ENCODE measurements around the gene ADGRV1. TPM values are rescaled to one million over a fixed set of nuclear protein-coding genes. Genes with fewer than 3 reads are reported as not detected.
"Not testable (repeated sequence)": the region's sequence is repeated elsewhere in the genome, so short reads cannot be mapped to it uniquely, and the experiment has no call there.

The ADGRV1 gene
- total RNA-seq, 4 donors from 2014 or later: 0.25 to 0.60 (median 0.56) TPM; not detected in 1

DNA sequence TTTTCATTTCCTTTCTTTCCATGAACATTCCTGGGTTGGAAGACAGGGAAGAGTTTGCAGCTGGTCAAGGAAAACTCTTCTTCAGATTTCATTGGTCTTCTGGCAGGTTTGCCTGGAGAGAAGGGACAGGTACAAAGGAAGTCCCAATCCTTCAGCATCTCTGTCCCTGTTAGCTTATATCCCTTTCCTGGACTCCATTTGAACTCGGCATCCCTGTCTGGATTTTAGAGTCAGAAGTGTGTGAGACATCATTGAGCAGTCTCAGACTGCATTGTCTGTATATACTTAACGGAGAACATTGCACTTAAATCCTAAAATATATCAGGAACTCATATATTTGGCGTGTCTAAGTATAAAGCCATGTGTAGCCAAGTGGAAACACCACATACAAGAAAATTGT is 54.9 kb downstream of the ADGRV1 start:
- no peak for DNase-seq (ENCODE audit: low spot score)
- ATAC-seq (ENCODE audit: low FRiP score): no peak
- TF ChIP-seq, protein P1, sequence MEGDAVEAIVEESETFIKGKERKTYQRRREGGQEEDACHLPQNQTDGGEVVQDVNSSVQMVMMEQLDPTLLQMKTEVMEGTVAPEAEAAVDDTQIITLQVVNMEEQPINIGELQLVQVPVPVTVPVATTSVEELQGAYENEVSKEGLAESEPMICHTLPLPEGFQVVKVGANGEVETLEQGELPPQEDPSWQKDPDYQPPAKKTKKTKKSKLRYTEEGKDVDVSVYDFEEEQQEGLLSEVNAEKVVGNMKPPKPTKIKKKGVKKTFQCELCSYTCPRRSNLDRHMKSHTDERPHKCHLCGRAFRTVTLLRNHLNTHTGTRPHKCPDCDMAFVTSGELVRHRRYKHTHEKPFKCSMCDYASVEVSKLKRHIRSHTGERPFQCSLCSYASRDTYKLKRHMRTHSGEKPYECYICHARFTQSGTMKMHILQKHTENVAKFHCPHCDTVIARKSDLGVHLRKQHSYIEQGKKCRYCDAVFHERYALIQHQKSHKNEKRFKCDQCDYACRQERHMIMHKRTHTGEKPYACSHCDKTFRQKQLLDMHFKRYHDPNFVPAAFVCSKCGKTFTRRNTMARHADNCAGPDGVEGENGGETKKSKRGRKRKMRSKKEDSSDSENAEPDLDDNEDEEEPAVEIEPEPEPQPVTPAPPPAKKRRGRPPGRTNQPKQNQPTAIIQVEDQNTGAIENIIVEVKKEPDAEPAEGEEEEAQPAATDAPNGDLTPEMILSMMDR (IDR thresholded peaks at IDR 0.05): no peak

DNA sequence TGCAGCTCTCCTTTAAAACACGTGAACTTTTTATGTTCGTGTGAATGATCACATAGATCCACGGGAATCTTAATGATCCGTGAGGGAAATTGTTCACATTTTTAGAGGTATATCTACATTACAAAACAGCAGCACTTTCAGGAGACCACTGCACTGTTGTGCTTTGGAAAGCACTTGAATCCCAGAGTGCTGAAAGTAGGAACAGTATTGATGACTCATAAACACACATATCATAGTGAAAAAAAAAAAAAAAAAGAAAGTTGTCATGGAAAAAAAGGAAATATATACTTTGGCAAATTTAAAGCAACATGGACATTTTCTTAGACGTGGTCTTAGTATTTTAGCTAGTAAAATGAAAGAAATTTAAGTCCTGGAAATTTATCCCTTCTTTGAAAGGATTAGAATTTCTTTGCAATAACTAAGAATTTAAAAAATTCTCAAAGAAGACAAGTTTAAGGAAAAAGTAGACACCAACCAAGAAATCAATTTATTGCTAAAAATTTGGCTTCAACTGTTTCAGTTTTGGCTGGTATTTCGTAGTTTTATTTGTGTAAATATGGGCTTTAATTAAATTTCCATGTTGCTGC is 55.4 kb downstream of the ADGRV1 start:
- DNase-seq (ENCODE audit: low spot score) (no peak), ATAC-seq (ENCODE audit: low FRiP score) (no peak)
- TF ChIP-seq, protein P1 (IDR thresholded peaks at IDR 0.05): no peak

DNA sequence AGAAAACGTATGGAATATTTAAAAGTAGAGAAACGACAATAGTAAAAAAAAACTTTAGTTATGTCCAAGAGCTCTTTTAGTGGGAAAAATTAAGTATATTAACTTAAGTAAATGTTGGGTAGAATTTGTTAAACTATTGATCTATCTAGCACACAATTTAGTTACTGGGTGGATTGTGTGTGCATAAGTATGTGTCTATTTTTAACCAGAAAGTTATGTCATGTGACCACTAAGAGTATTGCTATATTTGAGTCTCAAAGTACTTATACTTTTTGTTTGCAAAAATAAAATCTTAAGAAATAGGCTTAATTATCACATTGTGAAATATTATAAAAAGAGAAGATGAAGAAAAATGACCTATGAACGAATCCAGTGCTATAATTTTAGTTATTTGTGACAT is 56.8 kb downstream of the ADGRV1 start:
- ATAC-seq (ENCODE audit: low FRiP score) (no peak), DNase-seq (ENCODE audit: low spot score) (no peak)
- TF ChIP-seq, protein P1 (IDR thresholded peaks at IDR 0.05): no peak

DNA sequence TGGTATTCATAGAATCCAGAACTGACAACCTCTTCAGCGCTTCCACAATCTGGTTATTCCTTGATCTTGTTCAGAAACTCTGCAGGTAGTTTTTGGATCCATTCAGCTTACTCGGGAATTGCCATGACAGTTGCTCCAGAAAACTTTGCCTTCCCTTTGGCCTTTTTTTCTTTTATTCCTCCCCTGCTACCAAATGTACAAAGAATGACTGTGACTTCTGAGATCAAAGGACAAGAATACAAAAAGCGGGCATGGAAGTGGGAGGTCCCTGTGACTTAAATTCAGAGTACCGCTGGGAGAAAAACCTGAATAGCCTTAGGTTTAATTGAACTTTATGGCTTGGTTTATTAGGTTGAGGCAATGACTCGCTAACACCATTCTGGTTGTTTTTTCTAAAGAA is 59.5 kb downstream of the ADGRV1 start:
- ATAC-seq (ENCODE audit: low FRiP score) (no peak), DNase-seq (ENCODE audit: low spot score) (no peak)
- TF ChIP-seq, protein P1 (IDR thresholded peaks at IDR 0.05): no peak

DNA sequence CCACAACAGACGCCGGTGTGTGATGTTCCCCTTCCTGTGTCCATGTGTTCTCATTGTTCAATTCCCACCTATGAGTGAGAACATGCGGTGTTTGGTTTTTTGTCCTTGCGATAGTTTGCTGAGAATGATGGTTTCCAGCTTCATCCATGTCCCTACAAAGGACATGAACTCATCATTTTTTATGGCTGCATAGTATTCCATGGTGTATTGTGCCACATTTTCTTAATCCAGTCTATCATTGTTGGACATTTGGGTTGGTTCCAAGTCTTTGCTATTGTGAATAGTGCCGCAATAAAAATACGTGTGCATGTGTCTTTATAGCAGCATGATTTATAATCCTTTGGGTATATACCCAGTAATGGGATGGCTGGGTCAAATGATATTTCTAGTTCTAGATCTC is 61.2 kb downstream of the ADGRV1 start:
- not testable (repeated sequence) for DNase-seq (ENCODE audit: low spot score); ATAC-seq (ENCODE audit: low FRiP score)

DNA sequence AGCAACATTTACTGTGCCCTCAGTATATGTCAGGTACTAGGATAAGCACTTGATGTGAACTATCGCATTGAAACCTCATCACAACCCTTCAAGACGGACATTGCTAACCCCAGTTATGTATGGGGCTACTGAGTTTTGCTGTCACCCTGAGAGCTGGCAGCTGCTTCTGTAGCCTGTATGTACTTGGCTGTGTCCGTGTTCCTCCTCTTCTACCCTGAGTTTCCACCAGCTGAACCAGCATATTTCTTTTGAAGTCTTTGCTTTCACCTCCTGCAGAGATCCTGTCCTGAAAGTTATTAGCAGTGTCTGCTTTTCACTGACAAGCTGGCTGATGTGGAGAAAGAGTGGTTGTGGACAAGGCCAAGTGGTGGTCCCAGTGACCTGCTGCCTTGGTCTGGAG is 63.3 kb downstream of the ADGRV1 start:
- ATAC-seq (ENCODE audit: low FRiP score): no peak
- TF ChIP-seq, protein P1 (IDR thresholded peaks at IDR 0.05): no peak
- no peak for DNase-seq (ENCODE audit: low spot score)

DNA sequence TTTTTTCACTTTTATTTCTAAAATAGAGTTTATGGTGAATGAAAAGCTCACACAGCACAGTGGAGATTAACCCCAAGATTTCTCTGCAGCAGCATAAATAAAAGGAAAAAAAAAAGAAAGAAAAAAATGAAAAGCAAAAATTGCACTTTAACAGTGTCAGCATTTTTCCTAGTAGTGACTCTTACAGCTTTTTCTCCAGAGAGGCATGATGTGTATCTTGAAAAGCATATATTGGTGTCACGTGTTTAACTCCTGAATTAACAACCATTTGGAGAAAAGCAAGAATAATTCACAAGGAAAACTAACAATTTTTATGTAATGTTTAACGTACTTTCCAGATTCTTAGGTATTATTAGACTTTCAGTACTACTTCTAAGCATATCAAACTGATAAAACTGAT is 67.9 kb downstream of the ADGRV1 start:
- ATAC-seq (ENCODE audit: low FRiP score) (no peak), DNase-seq (ENCODE audit: low spot score) (no peak)
- TF ChIP-seq, protein P1 (IDR thresholded peaks at IDR 0.05): no peak

Measured in omental fat pad (tissue), 4 donors.